GM12873 (cell line): ENCODE results near the gene GCK.

ENCODE experiments used
- CTCF ChIP-seq: IDR thresholded peaks from 2 replicates; pipeline ENCODE4 v1.5.1; 2012; ENCODE audit warnings: low read depth, mild to moderate bottlenecking, moderate library complexity, low read length, control low read depth; ENCODE audit not compliant: insufficient read depth; ENCODE audit errors: missing control alignments

GCK gene

GRCh38 chr7:44222074-44222473 is 32.8 kb upstream of the GCK start:
- no peak for TF ChIP-seq CTCF

DNA sequence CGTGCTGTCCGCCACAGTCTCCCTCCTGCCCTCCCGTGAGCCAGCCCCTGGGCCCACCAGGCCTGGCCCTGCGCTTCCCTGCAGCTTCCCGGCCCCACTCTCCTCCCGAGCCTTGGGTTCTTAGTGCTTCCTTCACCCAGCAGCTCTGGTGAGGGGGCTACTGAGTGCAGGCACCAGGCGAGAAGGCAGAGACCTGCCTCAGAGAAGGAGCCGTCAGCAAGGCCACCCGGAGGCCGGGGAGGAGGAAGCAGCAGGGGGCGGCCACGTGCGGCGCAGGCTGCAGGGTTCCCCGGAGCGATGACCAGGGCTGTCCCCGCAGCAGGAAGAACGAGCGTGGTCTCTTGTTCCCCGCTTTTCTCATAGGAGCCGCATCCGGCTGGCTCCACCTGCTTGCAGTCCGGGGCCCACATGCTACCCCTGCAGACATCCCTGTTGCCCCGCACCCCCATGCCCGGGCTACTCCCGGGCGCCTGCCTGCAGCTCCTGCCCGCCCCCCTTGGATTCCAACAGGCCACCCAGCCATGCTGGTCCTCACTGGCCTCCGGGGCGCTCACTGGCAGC is 32.1 kb upstream of the GCK start:
- TF ChIP-seq CTCF = no peak

DNA sequence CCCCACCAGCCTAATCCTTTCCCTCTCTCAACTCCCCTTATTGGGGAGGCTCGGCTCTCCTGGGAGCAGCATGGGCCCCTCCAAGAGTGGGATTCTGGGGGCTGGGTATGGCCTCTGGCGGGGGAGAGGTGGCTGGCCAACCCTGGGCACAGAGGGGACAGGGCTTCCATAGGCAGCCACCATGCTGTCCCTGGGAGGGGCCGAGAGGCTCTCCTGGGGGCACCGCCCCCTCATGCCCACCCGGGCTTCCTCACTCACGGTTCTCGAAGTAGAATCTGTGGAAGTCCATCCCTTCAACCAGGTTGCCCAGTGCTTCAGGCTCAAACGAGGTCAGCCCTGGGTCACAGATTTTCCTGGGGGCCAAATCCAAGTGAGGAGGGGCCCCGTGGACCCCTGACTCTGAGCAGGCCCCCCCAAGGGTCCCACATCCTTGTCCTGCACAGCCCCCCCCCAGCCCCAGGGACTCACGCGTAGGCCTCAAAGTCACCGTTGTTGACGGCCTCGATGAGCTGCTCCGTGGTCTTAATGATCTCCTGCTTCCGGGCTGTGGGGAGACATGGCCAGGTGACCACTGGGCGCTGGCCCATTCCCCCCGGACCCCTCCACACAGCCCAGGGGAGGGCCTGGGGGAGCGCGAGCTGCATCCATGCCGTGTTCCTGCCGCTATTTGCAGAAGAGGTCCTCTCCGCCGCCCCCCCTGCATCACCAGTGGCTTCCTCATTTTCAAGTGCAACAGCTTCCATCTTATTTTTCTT is 31.3 kb upstream of the GCK start:
- TF ChIP-seq CTCF = no peak

DNA sequence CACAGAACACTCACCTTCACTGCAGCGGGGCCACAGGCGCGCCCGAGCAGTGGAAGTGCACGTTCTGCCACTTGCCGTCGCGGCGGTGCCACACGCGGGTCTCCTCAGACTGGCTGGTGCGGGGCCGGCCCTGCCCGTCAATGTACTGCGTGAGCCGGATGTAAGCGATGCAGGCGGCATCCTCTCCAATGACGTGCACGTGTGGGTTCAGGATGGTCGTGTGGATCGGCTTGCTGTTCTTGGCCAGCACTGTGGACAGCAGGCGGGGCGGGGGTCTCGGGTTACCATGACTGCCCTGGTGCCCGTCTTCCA is 30.8 kb upstream of the GCK start:
- no peak for TF ChIP-seq CTCF

DNA sequence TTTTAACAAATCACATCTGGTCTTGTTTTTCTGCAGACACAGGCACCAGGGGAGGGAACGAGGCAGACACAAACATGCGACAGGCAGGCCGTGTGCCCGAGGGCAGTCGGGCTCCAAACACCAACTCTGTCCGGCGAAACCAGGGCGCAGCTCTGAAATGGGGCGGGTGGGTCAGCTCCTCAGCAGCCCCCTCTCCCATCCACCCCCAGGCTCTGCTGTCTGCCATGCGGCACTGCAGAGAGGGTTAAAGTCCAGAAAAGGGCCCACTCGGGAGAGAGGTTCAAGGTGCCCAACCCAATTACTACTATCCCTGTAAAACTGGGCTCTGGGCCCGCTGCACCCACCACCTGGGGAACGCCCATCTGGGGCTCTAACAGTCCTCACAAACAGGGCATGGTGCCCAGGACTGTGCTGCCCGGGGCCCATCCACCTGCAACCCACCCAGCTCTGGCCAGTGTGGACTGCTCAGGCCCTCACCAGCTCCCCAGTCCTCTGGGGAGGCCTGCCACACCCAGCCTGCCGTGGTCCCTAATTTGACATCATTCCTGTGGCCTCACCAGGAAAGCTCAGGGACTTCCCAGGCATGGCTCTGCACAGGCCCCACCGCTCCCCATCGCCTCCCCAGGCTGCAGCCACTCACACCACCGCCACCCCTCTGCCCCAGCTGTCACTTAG is 30.3 kb upstream of the GCK start:
- TF ChIP-seq CTCF = no peak

DNA sequence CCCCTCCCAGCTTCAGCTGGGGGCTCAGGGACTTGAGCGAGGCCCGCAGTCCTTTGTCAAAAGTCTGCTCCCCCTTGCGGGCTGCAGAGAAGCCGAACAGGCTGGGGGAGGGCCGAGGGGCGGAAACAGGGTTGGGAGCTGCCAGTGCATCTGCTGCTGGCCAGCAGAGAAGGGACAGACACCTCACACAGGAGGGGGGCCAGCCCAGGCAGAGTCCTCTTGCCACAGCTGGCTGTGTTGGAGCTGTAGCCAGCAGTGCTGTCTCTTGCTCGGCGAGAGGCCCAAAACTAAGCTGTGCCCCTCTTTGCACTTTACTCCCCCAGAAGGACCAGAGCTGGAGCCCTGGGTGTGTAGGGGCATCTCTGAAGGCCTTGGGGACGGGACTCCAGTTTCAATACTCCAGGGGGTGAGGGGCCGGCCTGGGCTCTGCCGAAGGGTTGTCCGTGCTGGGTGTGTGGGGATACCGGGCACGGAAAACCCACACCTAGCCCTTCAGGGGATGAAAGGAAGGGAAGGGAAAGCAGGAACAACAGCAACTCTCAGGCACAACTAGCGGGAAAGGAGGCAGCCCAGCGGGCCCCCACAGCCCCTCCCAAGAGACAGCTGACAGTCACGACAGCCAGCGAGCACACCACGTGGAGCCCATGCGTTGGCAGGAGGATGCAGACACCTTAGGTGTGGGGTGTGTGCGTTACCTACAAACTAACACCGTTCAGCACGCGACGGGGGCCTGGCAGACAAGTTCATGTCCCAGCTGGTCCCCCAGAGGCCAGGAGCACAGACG is 29.4 kb upstream of the GCK start:
- TF ChIP-seq CTCF = no peak

DNA sequence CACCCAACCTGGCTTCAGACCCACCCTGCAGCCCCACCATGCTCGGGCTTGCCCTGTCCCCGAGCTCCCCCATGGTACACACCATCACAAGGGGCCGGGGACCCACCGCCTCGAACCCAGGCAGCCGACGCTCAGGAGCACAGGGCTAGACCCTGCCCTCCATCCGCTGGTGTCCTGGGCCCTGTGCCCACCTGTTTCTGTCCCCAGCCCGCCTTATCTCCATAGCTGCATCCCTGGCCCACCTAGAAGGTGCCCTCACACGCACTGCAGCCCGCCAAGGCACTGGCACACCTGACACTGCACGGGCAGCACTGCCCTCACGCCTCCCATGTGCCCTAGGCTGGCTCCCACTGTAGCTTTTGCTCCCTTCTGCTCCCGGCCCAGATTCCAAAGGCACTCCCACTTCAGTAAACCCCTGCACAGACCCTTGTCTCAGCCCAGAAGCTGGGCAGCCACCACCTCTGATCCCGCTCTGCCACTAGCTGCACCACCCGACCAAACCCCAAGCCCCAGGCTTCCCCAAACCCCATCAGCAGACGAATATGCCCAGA is 28.7 kb upstream of the GCK start:
- no peak for TF ChIP-seq CTCF
